GM23248 (cell line): ENCODE data around the gene AQP2.

Source experiments
- EZH2 ChIP-seq: fragments of 200-600 bp; sonication (generic); IDR thresholded peaks from 2 replicates; pipeline ENCODE4 v1.6.1; 2018; ENCODE audit warnings: antibody characterized with exemption, mild to moderate bottlenecking; ENCODE audit not compliant: insufficient read depth, poor library complexity, severe bottlenecking
- EZH2phosphoT487 ChIP-seq: fragments of 200-600 bp; sonication (generic); IDR thresholded peaks from 2 replicates; pipeline ENCODE4 v1.6.1; 2018; ENCODE audit warnings: antibody characterized with exemption, moderate library complexity, mild to moderate bottlenecking, low read depth; ENCODE audit not compliant: insufficient read depth

- TF ChIP-seq EZH2 (no peak), EZH2phosphoT487 (no peak)
Observed at GRCh38 chr12:49937639-49938300, 12.8 kb upstream of the AQP2 start.
